VCaP (cell line): ENCODE data around the gene ZNF831.

ENCODE experiments used
- H3K27ac ChIP-seq: fragments of 450-650 bp; 2 replicates; pipeline ENCODE4 v1.5.1; 2017
- TF ChIP-seq, protein P1 (sequence below): fragments of 450-650 bp; conservative IDR thresholded peaks from 2 replicates; pipeline ENCODE4 v1.5.1; 2017; ENCODE audit warnings: mild to moderate bottlenecking, moderate library complexity

The ZNF831 gene

DNA sequence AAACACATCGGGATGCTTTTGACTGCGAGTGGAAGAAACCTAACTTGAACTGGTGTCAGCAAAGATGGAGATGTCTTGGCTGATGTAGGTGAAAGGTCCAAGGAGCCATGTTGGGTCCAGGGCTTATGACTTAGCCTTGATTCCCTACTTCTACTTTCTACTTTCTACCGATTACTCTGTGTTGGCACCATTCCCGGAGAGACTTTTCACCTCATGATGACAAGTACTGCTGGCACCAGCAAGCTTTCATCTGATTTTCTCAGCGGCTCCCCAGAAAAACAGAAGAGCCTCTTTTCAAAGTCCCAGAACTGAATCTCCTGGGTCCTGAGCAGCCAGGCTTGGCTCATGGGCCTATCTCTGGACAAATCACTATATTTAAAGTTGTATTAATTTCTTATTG, 131.9 kb downstream of the ZNF831 start:
- no peak overlapping the region for H3K27ac ChIP-seq
- TF ChIP-seq, protein P1, sequence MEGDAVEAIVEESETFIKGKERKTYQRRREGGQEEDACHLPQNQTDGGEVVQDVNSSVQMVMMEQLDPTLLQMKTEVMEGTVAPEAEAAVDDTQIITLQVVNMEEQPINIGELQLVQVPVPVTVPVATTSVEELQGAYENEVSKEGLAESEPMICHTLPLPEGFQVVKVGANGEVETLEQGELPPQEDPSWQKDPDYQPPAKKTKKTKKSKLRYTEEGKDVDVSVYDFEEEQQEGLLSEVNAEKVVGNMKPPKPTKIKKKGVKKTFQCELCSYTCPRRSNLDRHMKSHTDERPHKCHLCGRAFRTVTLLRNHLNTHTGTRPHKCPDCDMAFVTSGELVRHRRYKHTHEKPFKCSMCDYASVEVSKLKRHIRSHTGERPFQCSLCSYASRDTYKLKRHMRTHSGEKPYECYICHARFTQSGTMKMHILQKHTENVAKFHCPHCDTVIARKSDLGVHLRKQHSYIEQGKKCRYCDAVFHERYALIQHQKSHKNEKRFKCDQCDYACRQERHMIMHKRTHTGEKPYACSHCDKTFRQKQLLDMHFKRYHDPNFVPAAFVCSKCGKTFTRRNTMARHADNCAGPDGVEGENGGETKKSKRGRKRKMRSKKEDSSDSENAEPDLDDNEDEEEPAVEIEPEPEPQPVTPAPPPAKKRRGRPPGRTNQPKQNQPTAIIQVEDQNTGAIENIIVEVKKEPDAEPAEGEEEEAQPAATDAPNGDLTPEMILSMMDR = no peak

DNA sequence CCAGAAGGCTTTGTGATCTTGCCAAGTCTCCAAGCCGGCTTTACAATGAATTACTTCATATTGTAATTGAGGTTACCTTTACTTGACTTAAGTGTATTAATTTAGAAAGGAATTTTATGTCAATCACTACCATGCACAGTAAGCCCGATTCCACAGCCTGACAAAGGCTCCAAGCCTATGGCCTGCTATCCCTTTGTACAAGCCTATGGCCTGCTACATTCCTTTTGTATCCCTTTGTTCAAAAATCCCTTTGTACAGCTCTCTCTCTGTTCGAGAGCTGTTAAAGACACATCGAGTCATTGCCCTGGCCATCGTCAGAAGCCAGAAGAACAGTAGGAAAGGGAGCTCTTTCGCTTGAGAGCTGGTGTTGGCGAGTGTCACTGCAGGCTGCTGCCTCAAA, 134.1 kb downstream of the ZNF831 start:
- TF ChIP-seq, protein P1 = no peak
- no peak overlapping the region for H3K27ac ChIP-seq

DNA sequence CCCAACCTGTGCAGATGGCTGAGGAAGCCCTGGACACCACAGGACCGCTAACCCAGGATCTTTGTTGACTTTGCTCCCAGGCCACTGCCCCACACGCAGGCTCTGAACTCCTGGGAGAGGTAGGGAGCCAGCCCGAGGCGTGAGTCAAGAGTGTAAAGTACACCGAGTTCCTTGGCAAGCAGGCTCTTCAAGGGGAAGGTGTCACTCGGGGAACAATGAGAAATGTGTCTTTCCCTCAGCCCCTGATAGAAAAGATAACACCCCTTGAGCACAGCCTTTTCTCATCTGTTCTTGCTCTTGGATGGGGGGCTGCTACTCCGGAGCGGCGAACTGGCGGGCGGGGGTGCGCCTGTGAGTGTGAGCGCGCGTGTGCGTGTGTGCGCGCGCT, 136.3 kb downstream of the ZNF831 start:
- TF ChIP-seq, protein P1 = no peak
- no peak overlapping the region for H3K27ac ChIP-seq

DNA sequence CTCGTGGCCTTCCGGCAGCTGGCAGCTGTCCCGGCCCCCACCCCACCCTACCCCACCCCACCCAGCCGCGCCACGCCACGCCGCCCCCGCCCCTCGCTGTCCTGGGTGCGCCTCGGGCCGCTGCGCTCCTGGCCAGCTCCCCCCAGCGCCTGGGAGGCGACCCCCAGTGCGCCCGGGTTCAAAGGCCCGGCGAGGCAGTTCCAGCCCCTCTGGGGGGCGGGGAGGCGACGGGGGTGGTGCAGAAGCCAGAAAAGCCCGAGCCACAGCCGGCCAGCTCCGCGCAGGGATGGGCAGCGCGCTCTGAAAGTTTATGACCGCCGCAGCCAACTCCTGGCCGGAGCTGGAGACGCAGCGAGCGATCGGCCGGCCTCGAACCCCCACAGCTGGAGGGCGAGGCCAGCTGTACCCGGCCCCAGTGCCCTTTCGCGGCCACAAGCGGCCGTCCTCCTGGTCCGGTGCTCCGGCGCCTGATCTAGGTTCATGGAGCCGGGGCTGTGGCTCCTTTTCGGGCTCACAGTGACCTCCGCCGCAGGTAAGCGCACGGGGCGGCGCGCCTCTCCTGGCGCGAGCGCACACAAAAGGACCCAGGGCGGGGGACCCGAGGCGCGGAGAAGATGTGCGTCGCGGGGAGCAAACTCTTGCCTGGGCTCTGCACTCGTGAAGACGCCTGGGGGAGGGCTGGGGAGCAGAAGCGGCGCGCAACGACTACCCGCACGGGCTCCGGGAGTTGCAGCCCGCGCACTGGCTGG, 136.9 kb downstream of the ZNF831 start, which contains the start of gene EDN3:
Gene EDN3, plus strand, starts transcription at position 279 of the 749 bp plus-strand sequence. Its CDS starts 202 bp downstream, at position 481.
- TF ChIP-seq, protein P1 = no peak
- no peak within 1 kb of the TSS for H3K27ac ChIP-seq

DNA sequence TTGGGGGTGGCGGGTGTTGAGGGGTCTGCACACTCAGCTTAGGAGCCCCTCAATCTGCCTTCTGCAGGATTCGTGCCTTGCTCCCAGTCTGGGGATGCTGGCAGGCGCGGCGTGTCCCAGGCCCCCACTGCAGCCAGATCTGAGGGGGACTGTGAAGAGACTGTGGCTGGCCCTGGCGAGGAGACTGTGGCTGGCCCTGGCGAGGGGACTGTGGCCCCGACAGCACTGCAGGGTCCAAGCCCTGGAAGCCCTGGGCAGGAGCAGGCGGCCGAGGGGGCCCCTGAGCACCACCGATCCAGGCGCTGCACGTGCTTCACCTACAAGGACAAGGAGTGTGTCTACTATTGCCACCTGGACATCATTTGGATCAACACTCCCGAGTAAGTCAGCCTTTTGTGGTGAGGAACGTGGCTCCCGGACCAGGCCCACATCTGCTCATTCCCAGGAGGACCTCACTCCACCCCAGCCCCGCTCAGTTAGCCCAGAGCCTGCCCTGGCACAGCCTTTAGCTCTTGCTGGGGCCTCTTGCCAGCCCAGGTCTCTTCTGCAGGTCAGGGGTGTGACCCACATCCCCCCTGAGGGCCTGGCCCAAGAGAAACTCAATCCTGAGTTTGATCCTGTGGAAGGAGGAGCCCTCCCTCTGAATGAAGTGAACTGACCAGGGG, 137.9 kb downstream of the ZNF831 start:
- TF ChIP-seq, protein P1 = no peak
- H3K27ac ChIP-seq = no peak overlapping the region

DNA sequence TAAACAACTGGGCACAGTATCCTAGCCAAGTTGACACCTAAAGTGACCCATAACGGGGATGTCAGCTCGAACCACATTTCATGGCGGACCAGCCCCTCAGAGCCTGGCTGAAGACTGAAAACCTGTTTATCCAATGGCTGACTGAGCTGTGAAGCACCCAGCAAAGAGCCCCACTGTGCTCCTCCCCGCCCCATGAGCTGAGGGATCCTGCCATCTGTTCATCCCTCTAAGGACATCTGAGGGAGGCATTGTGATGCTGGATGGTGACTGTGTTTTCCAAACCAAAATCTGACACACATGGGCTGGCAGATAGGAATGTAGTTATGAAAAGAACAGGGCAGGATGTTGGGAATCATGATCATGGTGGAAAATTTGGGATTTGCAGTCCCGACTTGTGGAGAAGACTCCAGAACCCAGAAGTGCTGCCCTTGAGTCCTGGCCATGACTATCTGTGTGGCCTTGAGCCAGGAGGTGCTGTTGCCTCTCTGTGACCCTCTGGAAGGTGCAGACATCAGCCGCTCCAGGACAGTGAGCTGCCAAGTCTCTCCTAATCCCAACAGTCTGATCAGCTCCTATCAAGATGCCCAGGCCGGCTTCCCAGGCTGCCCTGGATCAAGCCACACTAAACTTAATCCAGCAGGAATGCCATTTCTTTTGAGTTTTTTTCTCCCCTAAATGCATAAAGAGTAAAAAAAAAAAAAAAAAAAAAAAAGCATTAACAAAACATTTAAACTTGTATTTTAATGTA, 142.5 kb downstream of the ZNF831 start:
- no peak overlapping the region for H3K27ac ChIP-seq
- TF ChIP-seq, protein P1 = no peak

DNA sequence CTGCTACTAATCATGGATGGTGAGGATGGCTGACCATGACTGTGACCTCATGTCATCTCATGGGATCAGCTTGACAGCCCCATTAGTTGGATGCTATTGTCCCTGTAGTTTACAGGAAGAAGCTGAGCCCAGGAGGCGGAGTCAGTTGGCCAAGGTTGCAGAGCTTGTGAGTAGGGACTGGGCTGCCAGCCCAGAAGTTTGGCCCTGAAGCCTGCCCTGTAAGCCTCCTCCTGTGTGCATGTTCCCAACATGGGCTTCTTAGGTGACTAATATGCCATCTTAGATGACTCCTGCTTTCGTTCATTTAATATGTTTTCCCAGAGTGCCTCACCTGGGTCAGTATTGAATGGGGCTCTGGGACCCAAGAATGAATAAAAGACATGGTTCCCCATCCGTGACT, 143.6 kb downstream of the ZNF831 start:
- no peak overlapping the region for H3K27ac ChIP-seq
- TF ChIP-seq, protein P1 = no peak
